OCI-LY7 (cell line): ENCODE data around the gene INPP5A. TPM values are rescaled to one million over a fixed set of nuclear protein-coding genes. Genes with fewer than 3 reads are reported as not detected.

Source experiments
- BruUV-seq: library from RNA; stranded (reverse); fragments of 400-500 nt; replicated peaks from 2 replicates; lab custom pipeline; 2021; lab: Mats Ljungman, UMichigan
- CTCF ChIA-PET: fragments of 300-600 bp; sonication (Branson Sonifier 250); formaldehyde crosslinking; loops from one replicate; lab custom pipeline; 2022; ENCODE audit warnings: antibody characterized with exemption; ENCODE audit not compliant: unreplicated experiment; lab: Charles Lee
- POLR2A ChIA-PET: fragments of 300-600 bp; sonication (Branson Sonifier 250); formaldehyde crosslinking; loops from one replicate; lab custom pipeline; 2022; ENCODE audit warnings: antibody characterized with exemption; lab: Charles Lee
- DNase-seq: peaks from one replicate; pipeline ENCODE4 v3.0.0-alpha.2; 2015; ENCODE audit warnings: low spot score
- H2AFZ ChIP-seq: fragments of 200-600 bp; sonication (generic), shearing (Covaris generic); 2 replicates; pipeline ENCODE4 v1.6.1; 2014; ENCODE audit warnings: mild to moderate bottlenecking, antibody characterized with exemption, low read length, moderate library complexity
- H3K27ac ChIP-seq: fragments of 200-600 bp; sonication (generic); 2 replicates; pipeline ENCODE4 v1.5.1; 2014; ENCODE audit warnings: mixed run types, low read depth, mild to moderate bottlenecking, moderate library complexity, low read length, inconsistent platforms; ENCODE audit not compliant: poor library complexity, severe bottlenecking
- H3K36me3 ChIP-seq: fragments of 200-600 bp; sonication (generic); 2 replicates; pipeline ENCODE4 v1.6.1; 2014; ENCODE audit warnings: mild to moderate bottlenecking, antibody characterized with exemption, low read length, moderate library complexity, mixed read lengths; ENCODE audit not compliant: insufficient read depth
- H3K4me1 ChIP-seq: fragments of 200-600 bp; sonication (generic); 2 replicates; pipeline ENCODE4 v1.5.1; 2014; ENCODE audit warnings: mild to moderate bottlenecking, low read length; ENCODE audit not compliant: insufficient read depth, poor library complexity, severe bottlenecking
- H3K4me2 ChIP-seq: fragments of 200-600 bp; sonication (generic); 2 replicates; pipeline ENCODE4 v1.6.1; 2014; ENCODE audit warnings: mild to moderate bottlenecking, low read length
- H3K4me3 ChIP-seq: fragments of 200-600 bp; sonication (generic); 2 replicates; pipeline ENCODE4 v1.5.1; 2014; ENCODE audit warnings: mild to moderate bottlenecking, low read depth, low read length; ENCODE audit not compliant: poor library complexity, severe bottlenecking
- H3K79me2 ChIP-seq: fragments of 200-600 bp; sonication (generic); 2 replicates; pipeline ENCODE4 v1.6.1; 2016; ENCODE audit warnings: low read depth, mild to moderate bottlenecking, low read length, moderate library complexity, mixed read lengths; ENCODE audit not compliant: insufficient read depth
- H3K9me2 ChIP-seq: fragments of 200-600 bp; sonication (generic); 2 replicates; pipeline ENCODE4 v1.6.1; 2016; ENCODE audit warnings: mild to moderate bottlenecking, low read length, mixed read lengths; ENCODE audit not compliant: insufficient read depth
- H3K9me3 ChIP-seq: fragments of 200-600 bp; sonication (generic); 2 replicates; pipeline ENCODE4 v1.6.1; 2014; ENCODE audit warnings: mild to moderate bottlenecking, mixed run types, low read length, mixed read lengths
- H4K20me1 ChIP-seq: fragments of 200-600 bp; sonication (generic); 2 replicates; pipeline ENCODE4 v1.6.1; 2014; ENCODE audit warnings: mild to moderate bottlenecking, antibody characterized with exemption, low read length, moderate library complexity, mixed read lengths; ENCODE audit not compliant: insufficient read depth
- EZH2phosphoT487 ChIP-seq: fragments of 200-600 bp; sonication (generic); IDR thresholded peaks from 2 replicates; pipeline ENCODE4 v1.6.1; 2018; ENCODE audit warnings: low read depth, borderline replicate concordance, mild to moderate bottlenecking, mixed run types, antibody characterized with exemption, low read length, moderate library complexity, mixed read lengths
- intact Hi-C: fragments of 100-400 bp; cut with micrococcal nuclease; formaldehyde crosslinking; loops from one replicate; pipeline ENCODE4 v1.10.0; 2022; ENCODE audit not compliant: unreplicated experiment
- total RNA-seq, 2 experiments: library from RNA; depleted of rRNA in 1 of 2; stranded (reverse); fragments of >200 nt in 1 of 2; shearing (Covaris generic) in 1 of 2; gene quantifications; 2 replicates each; pipeline ENCODE4 v1.2.3, GENCODE V29; 2014 to 2022
- TF ChIP-seq, protein P1 (sequence below): fragments of 200-600 bp; sonication (generic); conservative IDR thresholded peaks from 2 replicates; pipeline ENCODE4 v1.5.1; 2014; ENCODE audit warnings: mild to moderate bottlenecking, antibody characterized with exemption, low read length, moderate library complexity, mixed read lengths

Gene INPP5A
- total RNA-seq, 2 experiments from 2014 or later: 14.5 to 18.4 TPM

DNA sequence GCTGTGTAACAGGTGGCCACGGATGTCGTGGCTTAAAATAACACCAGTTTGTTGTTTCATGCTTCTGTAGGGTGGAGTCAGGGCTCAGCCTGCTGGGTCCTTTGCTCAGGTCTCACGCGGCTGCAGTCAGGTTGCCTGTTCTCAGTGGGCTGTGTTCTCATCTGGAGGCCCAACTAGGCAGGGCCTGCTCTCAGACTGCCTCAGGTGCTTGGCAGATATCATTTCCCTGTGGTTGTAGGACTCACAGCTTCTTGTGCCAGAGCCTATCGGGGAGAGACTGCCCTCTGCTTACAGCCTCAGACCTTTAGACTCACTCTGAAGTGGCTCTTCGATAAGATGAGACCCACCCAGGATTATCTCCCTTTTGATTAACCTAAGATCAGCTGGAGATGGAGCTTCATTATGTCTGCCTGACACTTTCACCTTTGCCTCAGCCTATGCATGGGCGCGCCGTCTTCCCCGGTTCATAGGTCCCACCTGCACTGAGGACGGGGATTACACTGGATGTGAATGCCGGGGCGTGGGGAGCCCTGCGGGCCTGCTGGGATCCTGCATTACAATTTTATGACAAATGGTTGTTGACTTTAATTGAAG is 55.3 kb downstream of the INPP5A start:
- intact Hi-C loops: no loop called here
- no TSS peak for BruUV-seq
- H3K9me2 ChIP-seq: no peaks in the 10 kb centered on the region
- H4K20me1 ChIP-seq: no peaks in the 10 kb centered on the region
- H3K9me3 ChIP-seq: peaks cover 10% of the 10 kb centered on the region; the same call in 1 of the 2 replicates
- H3K4me3 ChIP-seq: no peak overlapping the region
- peak; percentile 40 for DNase-seq
- H3K4me1 ChIP-seq: peaks cover 23% of the 10 kb centered on the region
- H2AFZ ChIP-seq: no peak overlapping the region
- ChIA-PET CTCF (no interaction called here), POLR2A (interaction anchor here (0.7 to 1.2 kb wide), 2 partner anchors 12 to 14 kb away, joined by 4 read pairs; no protein-coding TSS in a partner anchor)
- H3K4me2 ChIP-seq: peak overlapping the region; percentile 19
- H3K79me2 ChIP-seq: no peaks in the 10 kb centered on the region
- H3K36me3 ChIP-seq: no peaks in the 10 kb centered on the region
- H3K27ac ChIP-seq: no peak overlapping the region
- TF ChIP-seq EZH2phosphoT487: no peak
- TF ChIP-seq, protein P1, sequence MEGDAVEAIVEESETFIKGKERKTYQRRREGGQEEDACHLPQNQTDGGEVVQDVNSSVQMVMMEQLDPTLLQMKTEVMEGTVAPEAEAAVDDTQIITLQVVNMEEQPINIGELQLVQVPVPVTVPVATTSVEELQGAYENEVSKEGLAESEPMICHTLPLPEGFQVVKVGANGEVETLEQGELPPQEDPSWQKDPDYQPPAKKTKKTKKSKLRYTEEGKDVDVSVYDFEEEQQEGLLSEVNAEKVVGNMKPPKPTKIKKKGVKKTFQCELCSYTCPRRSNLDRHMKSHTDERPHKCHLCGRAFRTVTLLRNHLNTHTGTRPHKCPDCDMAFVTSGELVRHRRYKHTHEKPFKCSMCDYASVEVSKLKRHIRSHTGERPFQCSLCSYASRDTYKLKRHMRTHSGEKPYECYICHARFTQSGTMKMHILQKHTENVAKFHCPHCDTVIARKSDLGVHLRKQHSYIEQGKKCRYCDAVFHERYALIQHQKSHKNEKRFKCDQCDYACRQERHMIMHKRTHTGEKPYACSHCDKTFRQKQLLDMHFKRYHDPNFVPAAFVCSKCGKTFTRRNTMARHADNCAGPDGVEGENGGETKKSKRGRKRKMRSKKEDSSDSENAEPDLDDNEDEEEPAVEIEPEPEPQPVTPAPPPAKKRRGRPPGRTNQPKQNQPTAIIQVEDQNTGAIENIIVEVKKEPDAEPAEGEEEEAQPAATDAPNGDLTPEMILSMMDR: no peak

DNA sequence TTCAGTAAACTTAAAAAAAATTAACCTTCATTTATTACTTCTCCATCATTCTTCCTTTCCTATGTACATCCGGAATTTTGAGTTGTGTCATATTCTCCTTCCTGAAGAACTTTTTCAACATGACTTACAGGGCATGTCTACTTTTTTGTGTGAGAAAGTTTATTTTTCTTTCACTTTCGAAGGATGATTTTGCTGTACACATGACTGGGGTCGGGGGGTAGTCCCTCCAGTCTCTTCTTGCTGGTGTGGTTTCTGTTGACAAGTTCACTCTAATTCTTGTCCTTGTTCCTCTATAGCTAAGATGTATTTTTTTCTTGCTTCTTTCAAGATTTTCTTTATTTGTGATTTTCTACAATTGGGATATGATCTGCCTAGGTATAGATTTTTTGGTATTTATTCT is 55.8 kb downstream of the INPP5A start:
- no peaks in the 10 kb centered on the region for H3K9me2 ChIP-seq
- intact Hi-C loops: no loop called here
- H3K4me1 ChIP-seq: peaks cover 23% of the 10 kb centered on the region
- TF ChIP-seq, protein P1: no peak
- TF ChIP-seq EZH2phosphoT487: no peak
- no peaks in the 10 kb centered on the region for H4K20me1 ChIP-seq
- H2AFZ ChIP-seq: no peak overlapping the region
- POLR2A ChIA-PET: interaction anchor here (0.7 to 1.2 kb wide), 2 partner anchors 13 to 14 kb away, joined by 4 read pairs; no protein-coding TSS in a partner anchor
- H3K4me2 ChIP-seq: peak overlapping the region; percentile 13; the same call in 1 of the 2 replicates
- no peaks in the 10 kb centered on the region for H3K79me2 ChIP-seq
- H3K36me3 ChIP-seq: no peaks in the 10 kb centered on the region
- no peak overlapping the region for H3K4me3 ChIP-seq
- DNase-seq: no peak
- CTCF ChIA-PET: no interaction called here
- no peak overlapping the region for H3K27ac ChIP-seq
- no TSS peak for BruUV-seq
- H3K9me3 ChIP-seq: peaks cover 13% of the 10 kb centered on the region; the same call in 1 of the 2 replicates
